ELF-1 (cell line): Measurements from ENCODE around the gene NMUR1.
A peak's percentile ranks its signal among the peaks of the same experiment; 100 is the strongest.
"Not testable (repeated sequence)": the region's sequence is repeated elsewhere in the genome, so short reads cannot be mapped to it uniquely, and the experiment has no call there.

Experiments used
- DNase-seq: peaks from one replicate; pipeline ENCODE4 v3.0.0-alpha.2; 2016; ENCODE audit warnings: low read depth, low spot score

The NMUR1 gene

GRCh38 chr2:231530099-231531011 lies at the start of gene NMUR1:
TSS of gene NMUR1 (minus strand) at chr2:231530445. CDS start at chr2:231530361, 84 bp downstream.
- DNase-seq: peak; percentile 78

GRCh38 chr2:231579560-231579959 lies 49.3 kb upstream of the NMUR1 start:
- DNase-seq: no peak

DNA sequence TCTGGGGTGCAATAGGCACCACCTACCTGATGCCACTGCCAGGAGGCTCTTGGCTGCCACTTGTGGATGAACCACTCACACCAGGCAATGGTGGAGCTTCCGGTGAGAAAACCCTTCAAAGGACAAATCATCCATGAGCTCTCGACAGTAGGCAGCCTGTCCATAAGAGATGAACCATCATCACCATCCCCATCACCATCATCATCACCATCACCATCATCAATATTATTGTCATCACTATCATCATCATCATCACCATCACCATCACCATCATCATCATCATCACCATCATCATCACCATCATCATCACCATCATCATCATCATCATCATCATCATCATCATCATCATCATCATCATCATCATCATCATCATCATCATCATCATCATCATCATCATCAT lies 48.4 kb upstream of the NMUR1 start:
- DNase-seq: not testable (repeated sequence)

GRCh38 chr2:231576465-231576864 lies 46.2 kb upstream of the NMUR1 start:
- DNase-seq: peak; percentile 35

GRCh38 chr2:231575612-231576256 lies 45.5 kb upstream of the NMUR1 start:
- no peak for DNase-seq

DNA sequence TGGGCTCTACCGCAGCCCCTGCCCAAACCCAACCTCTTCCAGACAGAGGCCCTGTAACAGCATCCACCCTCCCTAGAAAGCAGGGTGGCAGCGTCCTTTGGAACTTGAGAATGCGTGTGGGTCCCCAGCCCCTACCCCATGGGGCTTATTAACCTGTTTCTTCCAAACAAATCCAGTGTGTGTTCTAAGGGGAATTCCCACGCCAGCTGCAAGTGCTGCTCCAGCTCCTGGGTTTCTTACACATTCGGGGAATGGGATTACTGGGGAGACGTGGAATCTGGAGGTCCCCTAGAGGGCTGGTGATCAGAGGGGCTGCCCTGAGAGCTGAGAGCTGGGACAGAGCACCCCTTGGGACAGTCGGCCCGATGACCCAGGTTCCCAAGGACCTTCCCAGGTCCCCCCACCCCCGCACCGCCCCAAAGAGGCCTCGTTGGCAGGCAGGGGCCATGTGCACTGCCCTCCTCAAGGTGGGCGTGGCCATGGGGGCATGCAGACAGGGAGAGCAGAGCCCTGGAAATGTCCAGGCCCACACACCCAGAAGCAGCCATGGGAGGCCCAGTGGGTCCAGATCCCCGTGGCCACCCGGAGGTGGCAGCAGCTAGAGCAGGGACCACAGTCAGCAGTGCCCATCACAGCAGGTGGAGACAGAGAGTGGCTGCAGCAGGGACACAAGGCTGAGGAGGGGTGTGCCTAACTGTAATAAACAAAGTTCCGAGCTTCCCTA lies 43.6 kb upstream of the NMUR1 start:
- DNase-seq: no peak

DNA sequence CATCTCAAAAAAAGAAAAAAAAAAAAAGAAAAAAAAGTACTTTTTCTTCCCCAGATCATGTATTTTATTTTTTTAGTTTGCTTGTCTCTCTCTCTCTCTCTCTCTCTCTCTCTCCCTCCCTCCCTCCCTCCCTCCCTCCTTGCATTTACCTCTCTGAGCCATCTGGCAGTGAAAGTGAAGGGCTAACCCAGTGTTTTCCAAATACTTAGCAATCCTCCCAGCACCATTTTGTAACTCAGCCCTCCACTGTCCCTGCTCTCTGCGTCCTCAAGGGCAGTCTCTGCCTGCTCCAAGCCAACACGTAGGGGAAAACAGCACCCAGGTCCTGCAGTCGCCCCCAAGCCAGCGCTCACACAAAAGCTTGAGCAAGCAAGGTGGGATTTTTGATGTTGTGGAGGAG lies 42.9 kb upstream of the NMUR1 start:
- no peak for DNase-seq

DNA sequence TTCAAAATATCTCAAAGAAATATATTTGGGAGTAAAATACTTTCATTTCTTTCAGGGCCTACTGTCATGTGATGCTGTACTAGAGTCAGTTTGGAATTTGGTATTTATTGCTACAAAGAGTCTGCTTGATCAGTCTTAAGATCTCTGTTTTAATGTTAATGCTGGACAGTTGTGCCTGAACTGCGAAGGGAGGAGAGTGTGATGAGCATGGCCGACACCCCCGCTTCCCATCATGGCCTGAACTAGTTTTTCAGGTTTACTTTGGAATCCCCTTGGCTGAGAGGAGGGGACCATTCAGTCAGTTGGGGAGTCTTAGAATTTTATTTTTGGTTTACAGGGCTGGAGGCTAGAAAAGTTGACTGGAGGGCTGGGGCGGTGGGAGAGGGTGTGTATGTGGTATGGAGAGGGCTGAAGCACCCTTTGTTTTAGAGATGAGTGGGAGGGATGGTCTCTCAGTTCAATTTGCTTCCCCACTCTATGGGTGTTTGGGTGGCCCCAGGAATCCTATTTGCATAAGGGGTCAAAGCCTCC lies 41.5 kb upstream of the NMUR1 start:
- DNase-seq: peak; percentile 85

GRCh38 chr2:231570915-231571314 lies 40.7 kb upstream of the NMUR1 start:
- not testable (repeated sequence) for DNase-seq

- no peak for DNase-seq
Observed at GRCh38 chr2:231568785-231569435, 38.7 kb upstream of the NMUR1 start.

DNA sequence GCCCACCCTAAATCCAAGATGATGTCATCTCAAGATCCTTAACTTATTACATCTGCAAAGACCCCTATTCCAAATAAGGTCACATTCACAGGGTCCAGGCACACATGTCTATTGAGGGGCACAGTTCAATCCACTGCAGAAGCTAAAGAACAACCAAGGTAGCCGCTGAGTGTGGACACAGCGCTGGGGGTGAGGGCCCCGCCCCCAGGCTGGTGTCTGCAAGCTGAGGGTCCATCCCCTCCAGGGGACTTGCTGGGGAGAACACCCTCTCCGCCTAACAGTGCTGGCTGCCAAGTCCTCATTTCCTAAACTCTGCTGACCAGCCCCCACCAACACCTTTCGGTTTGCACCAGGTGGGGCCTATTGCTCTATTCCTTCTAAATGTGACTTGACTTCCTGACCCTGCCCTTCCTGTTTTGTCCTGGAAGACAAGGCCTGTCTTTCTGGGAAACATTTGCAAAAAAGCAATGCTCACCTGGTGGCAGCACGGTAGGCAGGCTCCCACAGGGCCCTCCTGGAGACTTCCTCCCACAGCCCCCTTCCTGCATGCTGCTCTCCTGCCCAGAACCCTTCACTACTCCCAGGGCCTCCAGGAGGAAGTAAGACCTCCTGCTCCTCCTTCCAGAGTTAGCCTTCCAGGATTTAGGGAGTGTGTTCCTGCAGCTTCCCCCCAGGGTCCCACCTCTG lies 38.0 kb upstream of the NMUR1 start:
- DNase-seq: peak; percentile 43

DNA sequence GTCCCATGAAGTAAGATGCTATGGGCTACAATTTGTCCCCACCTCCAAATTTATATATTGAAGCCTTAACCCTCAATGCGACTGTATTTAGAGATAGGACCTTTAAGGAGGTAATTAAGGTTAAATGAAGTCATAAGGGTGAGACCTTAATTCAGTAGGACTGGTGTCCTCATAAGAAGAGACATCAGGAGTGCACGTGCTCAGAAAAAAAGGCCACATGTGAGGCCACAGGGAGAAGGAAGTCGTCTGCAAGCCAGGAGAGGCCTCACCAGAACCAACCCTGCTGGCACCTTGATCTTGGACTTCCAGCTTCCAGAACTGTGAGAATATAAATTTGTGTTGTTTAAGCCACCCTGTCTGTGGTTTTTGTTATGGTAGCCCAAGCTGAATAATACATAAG lies 36.9 kb upstream of the NMUR1 start:
- DNase-seq: no peak

- peak; percentile 50 for DNase-seq
Observed at GRCh38 chr2:231565887-231566594, 35.8 kb upstream of the NMUR1 start.

DNA sequence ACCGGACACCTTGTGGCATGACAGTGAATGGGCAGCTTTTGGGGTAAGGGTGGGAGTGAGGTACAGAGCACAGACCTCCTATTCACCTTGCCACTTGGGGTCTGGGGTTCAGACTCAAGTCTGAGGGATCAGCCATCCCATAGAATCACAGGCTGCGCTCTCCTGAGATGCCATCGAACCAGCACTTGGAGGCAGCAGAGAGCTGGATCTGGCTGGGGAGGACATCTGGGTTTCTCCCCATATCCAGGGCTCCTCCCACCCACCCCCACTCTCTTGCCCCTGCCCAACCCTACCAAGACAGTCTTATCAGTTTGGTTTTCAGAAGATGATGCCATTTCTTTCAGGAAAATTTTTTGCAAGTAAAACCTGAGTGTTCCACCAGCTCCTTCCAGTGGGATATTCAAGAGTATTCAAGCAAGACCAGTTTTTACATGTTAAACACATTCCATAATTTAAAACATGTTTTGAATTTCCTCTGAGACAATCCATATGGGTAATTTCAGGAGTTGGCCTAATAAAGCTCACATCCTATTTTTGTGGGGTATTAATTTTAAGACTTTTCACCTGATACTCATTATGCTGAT lies 33.2 kb upstream of the NMUR1 start:
- DNase-seq: peak; percentile 64

GRCh38 chr2:231557571-231558217 lies 27.4 kb upstream of the NMUR1 start:
- DNase-seq: peak; percentile 80

DNA sequence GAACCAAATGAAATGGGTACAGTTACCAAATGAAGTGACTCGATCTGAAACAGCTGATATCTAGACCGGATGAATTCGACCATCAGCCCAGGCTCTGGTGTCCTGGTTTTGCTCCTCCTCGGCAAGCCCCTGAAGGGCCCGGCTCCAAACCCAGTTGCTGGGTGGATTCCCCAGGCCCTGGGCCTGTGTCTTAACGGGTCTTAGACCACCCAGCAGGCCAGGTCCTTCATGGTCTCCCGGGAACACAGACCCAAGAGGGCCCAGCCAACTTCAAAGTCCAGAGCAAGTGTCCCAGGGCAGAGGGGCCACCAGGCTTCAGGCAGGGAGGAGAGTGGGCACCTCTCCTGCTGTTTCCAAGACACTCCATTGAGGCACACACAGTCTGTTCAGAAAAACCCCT lies 26.7 kb upstream of the NMUR1 start:
- DNase-seq: no peak

GRCh38 chr2:231556496-231556895 lies 26.3 kb upstream of the NMUR1 start:
- not testable (repeated sequence) for DNase-seq

GRCh38 chr2:231554748-231555545 lies 24.7 kb upstream of the NMUR1 start:
- no peak for DNase-seq
